Stimulated activated CD4-positive, alpha-beta T cell treated with anti-CD3 and anti-CD28 coated beads, Interleukin-1b, Interleukin-23, amount 100 ng/mL, for 48 hours (primary cell): Measurements from ENCODE around the gene RRP36.
A peak's percentile ranks its signal among the peaks of the same experiment; 100 is the strongest.

Source experiments
- DNase-seq: peaks from one replicate; pipeline ENCODE4 v3.0.0-alpha.2; 2020

RRP36 gene

GRCh38 chr6:43009124-43009523 lies 12.3 kb upstream of the RRP36 start:
- DNase-seq: peak; percentile 30

GRCh38 chr6:43011207-43011606 lies 10.2 kb upstream of the RRP36 start:
- no peak for DNase-seq

GRCh38 chr6:43012364-43012763 lies 9.1 kb upstream of the RRP36 start:
- no peak for DNase-seq

- DNase-seq: no peak
Measured at GRCh38 chr6:43013097-43013842, 8.2 kb upstream of the RRP36 start.

- DNase-seq: peak; percentile 99
Measured at GRCh38 chr6:43013843-43014433, 7.5 kb upstream of the RRP36 start, which contains the start of the genes KLHDC3 and MEA1. Gene KLHDC3, plus strand, starts transcription at chr6:43014249. Its CDS starts 2,944 bp downstream, at chr6:43017193. Gene MEA1, minus strand, starts transcription at chr6:43013946. Its CDS starts 133 bp downstream, at chr6:43013813.

GRCh38 chr6:43014434-43014909 lies 7.0 kb upstream of the RRP36 start:
- DNase-seq: no peak

GRCh38 chr6:43016176-43016942 lies 5.1 kb upstream of the RRP36 start:
- no peak for DNase-seq

- DNase-seq: no peak
Measured at GRCh38 chr6:43016943-43017334, 4.5 kb upstream of the RRP36 start.

GRCh38 chr6:43019152-43019551 lies 2.3 kb upstream of the RRP36 start:
- DNase-seq: no peak

- DNase-seq: no peak
Measured at GRCh38 chr6:43020052-43020705, 1.2 kb upstream of the RRP36 start.

GRCh38 chr6:43020847-43021246 lies 576 bp upstream of the RRP36 start:
- no peak for DNase-seq

GRCh38 chr6:43024436-43024835 lies 3.0 kb downstream of the RRP36 start:
- no peak for DNase-seq

- no peak for DNase-seq
Measured at GRCh38 chr6:43026365-43026764, 4.9 kb downstream of the RRP36 start.

- no peak for DNase-seq
Measured at GRCh38 chr6:43029120-43029519, 7.7 kb downstream of the RRP36 start.

GRCh38 chr6:43032326-43032725 lies 10.9 kb downstream of the RRP36 start:
- no peak for DNase-seq

- no peak for DNase-seq
Measured at GRCh38 chr6:43033496-43034189, 12.2 kb downstream of the RRP36 start.

GRCh38 chr6:43034190-43034525 lies 12.7 kb downstream of the RRP36 start:
- DNase-seq: no peak

- DNase-seq: no peak
Measured at GRCh38 chr6:43035495-43036194, 14.2 kb downstream of the RRP36 start.

- no peak for DNase-seq
Measured at GRCh38 chr6:43036712-43037111, 15.3 kb downstream of the RRP36 start.

- no peak for DNase-seq
Measured at GRCh38 chr6:43037197-43037596, 15.8 kb downstream of the RRP36 start.

GRCh38 chr6:43037706-43038105 lies 16.3 kb downstream of the RRP36 start:
- no peak for DNase-seq

- no peak for DNase-seq
Measured at GRCh38 chr6:43038727-43039126, 17.3 kb downstream of the RRP36 start.
